Endothelial cell of umbilical vein (primary cell): ENCODE results near the gene PROC. TPM values are rescaled to one million over a fixed set of nuclear protein-coding genes. Genes with fewer than 3 reads are reported as not detected.

ENCODE experiments used
- BruUV-seq: library from RNA; stranded (reverse); fragments of 400-500 nt; replicated peaks from 2 replicates; lab custom pipeline; 2021; lab: Mats Ljungman, UMichigan
- CTCF ChIA-PET: fragments of 300-600, 350-600 bp; sonication (Branson Sonifier 250); formaldehyde crosslinking; loops from one replicate; lab custom pipeline; 2021; ENCODE audit warnings: antibody characterized with exemption, inconsistent platforms; lab: Charles Lee
- POLR2A ChIA-PET: fragments of 300-600, 350-600 bp; sonication (Branson Sonifier 250); formaldehyde crosslinking; loops from one replicate; lab custom pipeline; 2021; ENCODE audit warnings: antibody characterized with exemption, inconsistent platforms; lab: Charles Lee
- DNase-seq: peaks from one replicate; pipeline ENCODE4 v3.0.0-alpha.2; 2011; ENCODE audit warnings: low read depth, low spot score
- FAIRE-seq: peaks from 2 replicates; lab custom pipeline; 2011; peaks lifted over from hg19 to GRCh38; lab: Jason Lieb, UNC
- H2AFZ ChIP-seq: 2 replicates; pipeline ENCODE4 v1.6.0; 2012; ENCODE audit warnings: low read depth, low read length, control low read depth, inconsistent platforms
- H3K27ac ChIP-seq: 2 replicates; pipeline ENCODE4 v1.5.1; 2011; ENCODE audit warnings: low read depth, mild to moderate bottlenecking, control low read depth, low read length, moderate library complexity; ENCODE audit not compliant: insufficient read depth
- H3K27me3 ChIP-seq, 2 experiments: 2 replicates each; pipeline versions ENCODE4 v1.6.0 to v1.6.1; 2011; ENCODE audit warnings: low read length in 2 of 2, mixed read lengths in 1 of 2; ENCODE audit not compliant: control insufficient read depth in 2 of 2, insufficient read depth in 2 of 2
- H3K36me3 ChIP-seq, 2 experiments: 2 replicates in 1 of 2; 3 replicates in 1 of 2; pipeline ENCODE4 v1.5.1; 2011; ENCODE audit warnings: low read length in 2 of 2, mild to moderate bottlenecking in 1 of 2, moderate library complexity in 1 of 2; ENCODE audit not compliant: control insufficient read depth in 2 of 2, insufficient read depth in 2 of 2; ENCODE audit errors: extremely low read depth in 1 of 2
- H3K4me1 ChIP-seq: 3 replicates; pipeline ENCODE4 v1.5.1; 2011; ENCODE audit warnings: mild to moderate bottlenecking, low read length; ENCODE audit not compliant: control insufficient read depth, insufficient read depth; ENCODE audit errors: extremely low read depth
- H3K4me2 ChIP-seq: 2 replicates; pipeline ENCODE4 v1.6.1; 2011; ENCODE audit warnings: low read length, control low read depth, mixed read lengths; ENCODE audit not compliant: insufficient read depth
- H3K4me3 ChIP-seq, 3 experiments: fragments of 200-600 bp in 1 of 3; sonication (generic), shearing (Covaris generic) in 1 of 3; replicated peaks in 1 of 3; 2 replicates each; pipeline ENCODE4 v1.5.1; 2011 to 2016; ENCODE audit warnings: control low read depth in 3 of 3, low read length in 3 of 3, mild to moderate bottlenecking in 2 of 3, inconsistent platforms in 1 of 3, low read depth in 1 of 3, moderate library complexity in 1 of 3; ENCODE audit not compliant: insufficient read depth in 1 of 3
- H3K79me2 ChIP-seq: 2 replicates; pipeline ENCODE4 v1.6.0; 2012; ENCODE audit warnings: low read length, inconsistent platforms; ENCODE audit not compliant: control insufficient read depth, insufficient read depth
- H3K9ac ChIP-seq: replicated peaks from 2 replicates; pipeline ENCODE3; 2011; ENCODE audit warnings: low read length, control low read depth; ENCODE audit not compliant: insufficient read depth; ENCODE audit errors: extremely low read depth
- H3K9me1 ChIP-seq: replicated peaks from 3 replicates; pipeline ENCODE4 v1.6.0; 2011; ENCODE audit warnings: mild to moderate bottlenecking, low read length; ENCODE audit not compliant: control insufficient read depth, insufficient read depth; ENCODE audit errors: extremely low read depth
- H3K9me3 ChIP-seq: replicated peaks from 2 replicates; pipeline ENCODE4 v1.5.1; 2012; ENCODE audit warnings: low read length, inconsistent platforms; ENCODE audit not compliant: control insufficient read depth, insufficient read depth
- H4K20me1 ChIP-seq: replicated peaks from 2 replicates; pipeline ENCODE3; 2011; ENCODE audit warnings: mild to moderate bottlenecking, low read length; ENCODE audit not compliant: control insufficient read depth, insufficient read depth; ENCODE audit errors: extremely low read depth
- CTCF ChIP-seq, 2 donors: IDR thresholded peaks; 1 replicate in 1 of 2; 2 replicates in 1 of 2; pipeline ENCODE4 v1.5.1; 2011; ENCODE audit warnings: low read length in 2 of 2, mild to moderate bottlenecking in 2 of 2, moderate library complexity in 2 of 2, control low read depth in 1 of 2, inconsistent platforms in 1 of 2, low read depth in 1 of 2; ENCODE audit not compliant: insufficient read depth in 1 of 2; ENCODE audit errors: extremely low read depth in 1 of 2
- EZH2 ChIP-seq: IDR thresholded peaks from 2 replicates; pipeline ENCODE4 v1.6.1; 2012; ENCODE audit warnings: borderline replicate concordance, low read depth, mild to moderate bottlenecking, moderate library complexity, low read length, inconsistent platforms; ENCODE audit not compliant: severe bottlenecking
- FOS ChIP-seq: IDR thresholded peaks from 2 replicates; pipeline ENCODE4 v1.6.1; 2011; ENCODE audit warnings: mild to moderate bottlenecking, low read length, moderate library complexity, borderline replicate concordance; ENCODE audit not compliant: insufficient read depth
- GATA2 ChIP-seq: IDR thresholded peaks from 2 replicates; pipeline ENCODE4 v1.7.0; 2011; ENCODE audit warnings: low read depth, mild to moderate bottlenecking, moderate library complexity, mixed read lengths, low read length; ENCODE audit not compliant: insufficient read length, insufficient read depth
- JUN ChIP-seq: IDR thresholded peaks from 2 replicates; pipeline ENCODE4 v1.6.1; 2011; ENCODE audit warnings: borderline replicate concordance, low read depth; ENCODE audit not compliant: insufficient read length, insufficient read depth
- MAX ChIP-seq: IDR thresholded peaks from 2 replicates; pipeline ENCODE4 v1.6.1; 2011; ENCODE audit not compliant: insufficient read depth, insufficient read length
- MYC ChIP-seq: IDR thresholded peaks from one replicate; pipeline ENCODE4 v1.6.1; 2011; ENCODE audit warnings: mild to moderate bottlenecking, low read depth, low read length
- POLR2A ChIP-seq: IDR thresholded peaks from 2 replicates; pipeline ENCODE4 v1.6.1; 2012; ENCODE audit warnings: low read depth, mild to moderate bottlenecking, control low read depth, low read length
- POLR2AphosphoS5 ChIP-seq: IDR thresholded peaks from 2 replicates; pipeline ENCODE4 v1.6.1; 2012; ENCODE audit warnings: low read depth, mild to moderate bottlenecking, control low read depth, low read length, moderate library complexity; ENCODE audit not compliant: insufficient read depth
- dilution Hi-C: fragments of 300-500 bp; cut with MboI; formaldehyde crosslinking; loops from one replicate; pipeline ENCODE4 v1.15.0; 2019; ENCODE audit warnings: low sequenced_read_pairs; ENCODE audit not compliant: extremely low pct_ligation_motif_present
- intact Hi-C: fragments of 100-400 bp; cut with micrococcal nuclease; formaldehyde crosslinking; loops from one replicate; pipeline ENCODE4 v1.10.0; 2022
- polyA plus RNA-seq, 4 experiments: library from polyadenylated mRNA; depleted of rRNA in 3 of 4; stranded (reverse) in 3 of 4; unstranded in 1 of 4; fragments of >200 nt; gene quantifications; 2 replicates each; pipeline versions ENCODE4 v1.2.1 to v1.2.3, GENCODE V29; 2011 to 2012; ENCODE audit warnings: missing spikeins in 1 of 4
- total RNA-seq: library from RNA; stranded (reverse); gene quantifications from 2 replicates; pipeline ENCODE4 v1.2.3, GENCODE V29; 2021

PROC gene
- total and polyA plus RNA-seq, 2 donors (not counting 3 experiments of a cell fraction or from before 2014, with no cell fraction given), result not detected

DNA sequence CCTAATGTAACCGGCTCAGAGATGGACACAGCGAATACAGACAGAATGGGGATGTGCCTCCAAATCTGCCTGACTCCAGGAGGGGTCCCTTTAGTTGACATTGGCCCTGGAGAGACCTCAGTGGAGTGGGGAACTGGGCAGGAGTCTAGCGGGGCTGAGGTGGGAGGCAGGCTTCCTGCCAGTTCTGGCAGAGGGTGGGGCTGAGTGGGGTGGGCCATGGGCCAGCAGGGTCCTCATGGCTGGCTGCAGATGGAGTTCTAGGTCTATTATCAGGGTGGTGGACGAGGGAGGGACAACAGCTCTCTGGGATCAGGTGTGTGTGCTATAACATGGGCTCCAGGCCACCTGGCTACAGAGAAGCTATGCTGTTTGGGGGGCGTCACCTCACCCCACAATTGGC, 21.1 kb downstream of the PROC start:
- FAIRE-seq (no peak), DNase-seq (no peak)
- POLR2A ChIA-PET, result no interaction called here
- no peaks in the 10 kb centered on the region for H3K36me3 ChIP-seq
- H4K20me1 ChIP-seq, result no peaks in the 10 kb centered on the region
- H3K9me1 ChIP-seq, result no peaks in the 10 kb centered on the region
- no peak overlapping the region for H2AFZ ChIP-seq
- H3K4me3 ChIP-seq, result no peak overlapping the region
- H3K9ac ChIP-seq, result no peak overlapping the region
- H3K4me2 ChIP-seq, result no peak overlapping the region
- no peak for TF ChIP-seq FOS
- no peak for TF ChIP-seq MAX
- TF ChIP-seq GATA2, result no peak
- TF ChIP-seq POLR2AphosphoS5, result no peak
- TF ChIP-seq EZH2, result no peak
- no peak for TF ChIP-seq MYC
- TF ChIP-seq CTCF (IDR thresholded peaks at IDR 0.05; ENCODE audit: extremely low read depth in 1 of 2, insufficient read depth in 1 of 2, low read depth in 1 of 2, low read length in 2 of 2), result no peak
- TF ChIP-seq POLR2A, result no peak
- no peak for TF ChIP-seq JUN
- no peaks in the 10 kb centered on the region for H3K27me3 ChIP-seq
- no peaks in the 10 kb centered on the region for H3K9me3 ChIP-seq
- no peaks in the 10 kb centered on the region for H3K79me2 ChIP-seq
- no peak overlapping the region for H3K27ac ChIP-seq
- no TSS peak for BruUV-seq
- no peaks in the 10 kb centered on the region for H3K4me1 ChIP-seq
- CTCF ChIA-PET, result no interaction called here
- dilution Hi-C loops, result no loop called here
- intact Hi-C loops, result no loop called here
